ENCODE measurements around the gene USP10.

DNA sequence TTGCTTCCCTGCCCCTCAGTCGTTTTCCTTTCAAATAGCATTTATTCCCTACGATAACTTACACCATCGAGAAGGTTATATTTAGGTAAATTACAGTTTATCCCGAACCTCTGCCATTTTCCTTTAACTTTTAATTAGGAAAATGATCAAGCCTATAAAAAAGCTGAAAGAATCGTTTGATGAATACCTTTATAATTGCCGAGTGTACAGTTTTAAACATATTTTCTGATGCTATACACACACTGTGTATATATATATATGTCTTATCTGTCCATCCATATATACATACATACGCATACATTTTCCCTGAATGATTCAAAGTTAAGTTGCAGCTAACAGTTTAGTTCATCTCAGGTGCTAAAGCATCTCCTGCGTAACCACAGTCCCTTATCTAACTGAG lies 63.4 kb downstream of the USP10 start:
- TF ChIP-seq, protein P1, sequence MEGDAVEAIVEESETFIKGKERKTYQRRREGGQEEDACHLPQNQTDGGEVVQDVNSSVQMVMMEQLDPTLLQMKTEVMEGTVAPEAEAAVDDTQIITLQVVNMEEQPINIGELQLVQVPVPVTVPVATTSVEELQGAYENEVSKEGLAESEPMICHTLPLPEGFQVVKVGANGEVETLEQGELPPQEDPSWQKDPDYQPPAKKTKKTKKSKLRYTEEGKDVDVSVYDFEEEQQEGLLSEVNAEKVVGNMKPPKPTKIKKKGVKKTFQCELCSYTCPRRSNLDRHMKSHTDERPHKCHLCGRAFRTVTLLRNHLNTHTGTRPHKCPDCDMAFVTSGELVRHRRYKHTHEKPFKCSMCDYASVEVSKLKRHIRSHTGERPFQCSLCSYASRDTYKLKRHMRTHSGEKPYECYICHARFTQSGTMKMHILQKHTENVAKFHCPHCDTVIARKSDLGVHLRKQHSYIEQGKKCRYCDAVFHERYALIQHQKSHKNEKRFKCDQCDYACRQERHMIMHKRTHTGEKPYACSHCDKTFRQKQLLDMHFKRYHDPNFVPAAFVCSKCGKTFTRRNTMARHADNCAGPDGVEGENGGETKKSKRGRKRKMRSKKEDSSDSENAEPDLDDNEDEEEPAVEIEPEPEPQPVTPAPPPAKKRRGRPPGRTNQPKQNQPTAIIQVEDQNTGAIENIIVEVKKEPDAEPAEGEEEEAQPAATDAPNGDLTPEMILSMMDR (conservative IDR thresholded peaks at IDR 0.05; ENCODE audit: low read length): no peak
- TF ChIP-seq EZH2phosphoT487 (IDR thresholded peaks at IDR 0.05; ENCODE audit: borderline replicate concordance, low read depth, low read length): no peak

Measured in OCI-LY7 (cell line).